Ovary (tissue), 3 donors: ENCODE measurements around the gene VPS33B.

ENCODE experiments used
- CTCF ChIP-seq, 3 donors: fragments of 450-650 bp in 2 of 3; fragments of 200-600 bp in 1 of 3; IDR thresholded peaks; one replicate each; pipeline versions ENCODE4 v1.5.1 to v1.8.0; 2016 to 2022; ENCODE audit warnings: antibody characterized with exemption in 3 of 3, mild to moderate bottlenecking in 1 of 3
- EP300 ChIP-seq: sonication (generic); formaldehyde crosslinking; IDR thresholded peaks from one replicate; pipeline ENCODE4 v1.6.1; 2017; ENCODE audit warnings: antibody characterized with exemption
- POLR2A ChIP-seq: fragments of 450-650 bp; IDR thresholded peaks from one replicate; pipeline ENCODE4 v1.6.1; 2017; ENCODE audit warnings: antibody characterized with exemption, mild to moderate bottlenecking, moderate library complexity
- donor health status: DM: no; HTN: no; CAD: no.

- TF ChIP-seq CTCF (IDR thresholded peaks at IDR 0.05) (no peak), POLR2A (peak; percentile 56), EP300 (no peak)
Measured at GRCh38 chr15:90954712-90955623, 67.4 kb downstream of the VPS33B start, which contains the start of gene RCCD1.
